Measurements from ENCODE around the gene ZNF287.

ZNF287 gene

DNA sequence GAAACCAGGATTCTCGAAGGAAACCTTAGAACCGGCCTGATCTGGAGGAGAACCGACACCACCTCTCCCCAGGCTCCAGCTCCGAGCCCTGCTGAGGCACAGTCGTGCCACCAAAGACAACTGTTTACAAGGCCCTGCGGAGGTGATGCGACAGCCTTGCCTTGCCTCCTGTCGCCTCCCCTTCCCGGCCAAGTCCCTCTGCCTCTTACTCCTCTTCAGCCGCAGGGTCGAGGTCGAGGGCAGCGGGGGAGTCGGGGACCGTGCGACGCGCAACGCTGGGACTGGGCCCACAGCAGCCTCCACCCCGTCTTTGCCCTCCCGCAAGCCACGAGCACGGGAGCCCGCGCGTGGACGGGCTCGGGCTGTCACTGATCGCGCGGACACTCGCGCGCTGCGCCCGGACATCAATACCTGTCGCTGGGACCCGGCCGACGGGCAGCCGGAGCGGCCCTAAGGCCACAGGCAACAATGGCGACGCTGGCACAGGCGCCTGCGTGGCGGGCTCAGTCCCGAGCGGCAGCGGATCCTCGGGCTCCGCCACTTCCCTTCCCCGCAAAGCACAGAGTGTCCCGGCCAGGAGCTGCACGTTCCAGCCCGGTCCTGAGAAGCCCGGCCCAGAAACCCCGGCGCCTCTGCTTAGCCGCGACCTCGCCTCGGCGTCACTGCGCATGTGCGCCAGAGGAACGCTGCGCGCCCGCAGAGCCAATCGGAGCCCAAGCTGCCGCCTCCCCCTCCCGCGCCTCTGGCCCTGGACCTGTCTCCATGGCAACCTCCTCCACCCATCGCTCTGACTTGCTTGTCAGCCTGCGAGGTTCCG, at the start of gene ZNF287:
ZNF287 (minus strand) TSS at position 664 of the 817 bp plus-strand sequence. CDS start 1,473 bp downstream, outside the sequence.
- no peak within 1 kb of the TSS for H3K27ac ChIP-seq (ENCODE audit: low read length)

DNA sequence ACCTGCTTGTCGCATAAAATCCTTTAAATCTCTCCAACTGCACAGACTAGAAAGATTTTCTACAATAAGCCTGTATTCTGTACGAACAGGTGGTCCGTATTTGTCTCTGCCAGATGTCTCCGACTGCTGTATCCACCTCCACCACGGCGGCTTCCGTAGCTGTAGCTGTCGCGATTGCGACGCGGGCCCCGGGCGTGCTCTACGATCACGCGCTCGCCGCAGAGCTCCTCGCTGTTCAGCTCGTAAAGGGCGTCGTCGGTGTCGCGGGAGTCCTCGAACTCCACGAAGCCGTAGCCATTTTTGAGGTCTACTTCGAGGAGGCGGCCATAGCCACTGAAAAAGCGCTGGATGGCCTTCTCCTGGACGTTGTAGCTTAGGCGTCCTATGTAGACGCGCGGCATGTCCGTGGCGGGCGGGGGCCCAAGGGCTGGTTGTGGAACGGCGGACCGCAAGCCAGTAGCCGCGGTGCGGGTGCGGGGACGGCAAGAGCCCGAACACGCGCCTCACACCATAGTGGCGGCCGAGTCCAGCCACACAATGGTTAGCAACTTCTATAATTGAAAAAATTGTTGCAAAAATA, 48.6 kb upstream of the ZNF287 start:
- Histone ChIP-seq H3K27me3 (ENCODE audit: control insufficient read depth, insufficient read depth, low read length) (no peaks in the 10 kb centered on the region), H3K9me3 (ENCODE audit: control insufficient read depth, insufficient read depth, low read length) (no peaks in the 10 kb centered on the region; the same call in 1 of the 2 replicates), H3K4me1 (ENCODE audit: control insufficient read depth, insufficient read depth, low read length) (no peaks in the 10 kb centered on the region), H3K4me3 (ENCODE audit: low read length) (no peak overlapping the region), H3K36me3 (ENCODE audit: control insufficient read depth, insufficient read depth, low read length) (no peaks in the 10 kb centered on the region), H3K27ac (ENCODE audit: low read length) (no peak overlapping the region)
- no peak for DNase-seq (ENCODE audit: low read depth, low spot score)
- WGBS (ENCODE audit: insufficient coverage, insufficient read length), result no CpG with 5 or more reads among the region's 53 CpGs

More for the DNA sequence above, at the start of gene ZNF287:
- peak; percentile 77 for DNase-seq (ENCODE audit: low read depth, low spot score)
- 0 out of 2 replicates have a peak, but pooled peaks cover 1% of the 10 kb centered on the region for H3K4me1 ChIP-seq (ENCODE audit: control insufficient read depth, insufficient read depth, low read length)
- H3K36me3 ChIP-seq (ENCODE audit: control insufficient read depth, insufficient read depth, low read length), result no peaks in the 10 kb centered on the region
- peaks cover 4% of the 10 kb centered on the region; the same call in 1 of the 2 replicates for H3K27me3 ChIP-seq (ENCODE audit: control insufficient read depth, insufficient read depth, low read length)
- peak within 1 kb of the TSS; percentile 63 for H3K4me3 ChIP-seq (ENCODE audit: low read length)
- H3K9me3 ChIP-seq (ENCODE audit: control insufficient read depth, insufficient read depth, low read length), result no peaks in the 10 kb centered on the region
- no CpG with 5 or more reads among the region's 77 CpGs for WGBS (ENCODE audit: insufficient coverage, insufficient read length)

DNA sequence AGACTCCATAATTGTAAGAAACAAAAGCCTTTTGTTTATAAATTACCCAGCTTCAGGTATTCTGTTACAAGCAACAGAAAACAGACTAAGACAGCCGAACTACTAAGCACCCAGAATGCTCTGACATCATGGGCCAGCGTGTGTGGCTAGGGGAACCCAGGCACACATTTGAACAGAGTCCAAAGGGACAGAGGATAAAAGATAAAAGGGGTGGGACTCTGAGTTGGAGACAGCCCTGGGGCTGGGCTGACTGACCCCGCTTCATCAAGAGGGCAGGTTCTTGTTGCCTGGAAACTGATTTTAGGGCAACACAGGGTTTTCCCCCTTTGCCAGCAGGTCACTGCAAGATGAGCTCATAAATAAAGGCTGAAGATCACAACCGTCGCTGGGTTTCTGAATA, 30.5 kb upstream of the ZNF287 start:
- no peaks in the 10 kb centered on the region for H3K27me3 ChIP-seq (ENCODE audit: control insufficient read depth, insufficient read depth, low read length)
- H3K4me3 ChIP-seq (ENCODE audit: low read length), result no peak overlapping the region
- WGBS (ENCODE audit: insufficient coverage, insufficient read length), result no CpG with 5 or more reads among the region's 5 CpGs
- no peaks in the 10 kb centered on the region for H3K4me1 ChIP-seq (ENCODE audit: control insufficient read depth, insufficient read depth, low read length)
- H3K36me3 ChIP-seq (ENCODE audit: control insufficient read depth, insufficient read depth, low read length), result no peaks in the 10 kb centered on the region
- no peaks in the 10 kb centered on the region for H3K9me3 ChIP-seq (ENCODE audit: control insufficient read depth, insufficient read depth, low read length)
- no peak for DNase-seq (ENCODE audit: low read depth, low spot score)
- no peak overlapping the region for H3K27ac ChIP-seq (ENCODE audit: low read length)

- Histone ChIP-seq H3K36me3 (ENCODE audit: control insufficient read depth, insufficient read depth, low read length) (no peaks in the 10 kb centered on the region), H3K4me1 (ENCODE audit: control insufficient read depth, insufficient read depth, low read length) (no peaks in the 10 kb centered on the region), H3K27ac (ENCODE audit: low read length) (no peak overlapping the region), H3K4me3 (ENCODE audit: low read length) (no peak overlapping the region), H3K27me3 (ENCODE audit: control insufficient read depth, insufficient read depth, low read length) (no peaks in the 10 kb centered on the region), H3K9me3 (ENCODE audit: control insufficient read depth, insufficient read depth, low read length) (no peaks in the 10 kb centered on the region)
- no peak for DNase-seq (ENCODE audit: low read depth, low spot score)
- WGBS (ENCODE audit: insufficient coverage, insufficient read length), result no CpG with 5 or more reads among the region's 2 CpGs
These were observed 24.5 kb upstream of the ZNF287 start for GRCh38 chr17:16593356-16594102.

- H3K36me3 ChIP-seq (ENCODE audit: control insufficient read depth, insufficient read depth, low read length), result no peaks in the 10 kb centered on the region
- peak; percentile 89 for DNase-seq (ENCODE audit: low read depth, low spot score)
- H3K4me3 ChIP-seq (ENCODE audit: low read length), result peak overlapping the region; percentile 41; the same call in 1 of the 2 replicates
- no CpG with 5 or more reads among the region's 53 CpGs for WGBS (ENCODE audit: insufficient coverage, insufficient read length)
- no peaks in the 10 kb centered on the region for H3K4me1 ChIP-seq (ENCODE audit: control insufficient read depth, insufficient read depth, low read length)
- no peaks in the 10 kb centered on the region for H3K9me3 ChIP-seq (ENCODE audit: control insufficient read depth, insufficient read depth, low read length)
- H3K27ac ChIP-seq (ENCODE audit: low read length), result no peak overlapping the region
- no peaks in the 10 kb centered on the region for H3K27me3 ChIP-seq (ENCODE audit: control insufficient read depth, insufficient read depth, low read length)
These were observed 20.3 kb upstream of the ZNF287 start for GRCh38 chr17:16589097-16589969.

DNA sequence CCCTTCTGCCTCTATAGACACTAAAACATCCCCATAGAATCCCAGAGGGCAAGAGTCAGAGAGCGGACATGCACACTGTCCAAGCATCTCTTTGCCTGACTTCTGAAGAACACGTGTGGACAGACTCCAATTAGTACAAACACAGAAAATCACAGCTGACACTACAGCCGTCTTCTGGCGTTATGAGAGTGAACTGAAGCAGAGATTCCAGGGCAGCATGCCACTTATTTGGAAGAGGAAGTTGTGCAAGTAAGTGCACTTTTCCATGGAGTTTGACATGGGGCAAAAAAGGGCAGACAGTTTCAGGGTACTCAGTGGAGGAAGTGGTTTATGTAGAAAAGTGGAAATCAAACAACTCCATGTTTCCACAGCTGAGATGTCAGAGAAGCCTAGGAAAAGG, 16.8 kb upstream of the ZNF287 start:
- no peak for DNase-seq (ENCODE audit: low read depth, low spot score)
- WGBS (ENCODE audit: insufficient coverage, insufficient read length), result no CpG with 5 or more reads among the region's 4 CpGs

DNA sequence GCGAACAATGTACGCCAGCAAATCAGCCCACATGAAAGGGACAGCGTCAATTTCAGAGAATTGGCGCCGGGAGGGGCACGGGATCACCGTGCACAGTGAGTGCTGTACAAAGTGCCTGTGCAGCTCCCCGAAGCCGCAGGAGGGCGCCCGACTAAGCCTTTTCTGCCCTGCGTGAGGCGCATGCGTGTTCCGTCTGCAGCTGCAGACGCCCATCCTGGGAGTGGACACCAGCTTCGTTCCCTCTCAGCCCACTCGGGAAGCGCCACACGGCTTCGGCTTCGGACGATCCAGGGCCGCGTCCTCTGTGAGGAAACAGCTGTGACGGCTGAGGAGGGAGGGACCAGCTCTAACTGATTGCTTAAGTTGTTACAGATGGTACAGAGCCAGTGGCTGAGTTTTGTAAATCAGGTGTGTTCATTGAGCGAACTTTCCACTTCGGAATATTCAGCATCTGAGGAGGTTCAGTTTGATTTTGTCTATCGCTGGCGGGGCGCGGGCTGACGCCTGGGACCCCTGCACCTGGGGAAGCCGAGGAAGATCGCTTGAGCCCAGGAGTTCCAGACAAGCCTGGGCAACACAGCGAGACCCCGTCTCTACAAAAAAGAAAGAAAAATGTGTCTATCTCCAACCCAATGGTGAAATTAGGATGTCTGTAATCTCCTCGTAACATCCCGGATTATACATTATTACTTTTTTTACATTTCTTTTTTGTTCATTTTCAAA, 15.4 kb upstream of the ZNF287 start:
- Histone ChIP-seq H3K27ac (ENCODE audit: low read length) (no peak overlapping the region), H3K4me3 (ENCODE audit: low read length) (peak overlapping the region; percentile 25; the same call in 1 of the 2 replicates), H3K36me3 (ENCODE audit: control insufficient read depth, insufficient read depth, low read length) (no peaks in the 10 kb centered on the region), H3K27me3 (ENCODE audit: control insufficient read depth, insufficient read depth, low read length) (no peaks in the 10 kb centered on the region), H3K9me3 (ENCODE audit: control insufficient read depth, insufficient read depth, low read length) (no peaks in the 10 kb centered on the region), H3K4me1 (ENCODE audit: control insufficient read depth, insufficient read depth, low read length) (no peaks in the 10 kb centered on the region)
- no CpG with 5 or more reads among the region's 39 CpGs for WGBS (ENCODE audit: insufficient coverage, insufficient read length)
- peak; percentile 57 for DNase-seq (ENCODE audit: low read depth, low spot score)

More for the DNA sequence above, 16.8 kb upstream of the ZNF287 start:
- no peaks in the 10 kb centered on the region for H3K9me3 ChIP-seq (ENCODE audit: control insufficient read depth, insufficient read depth, low read length)
- no peaks in the 10 kb centered on the region for H3K27me3 ChIP-seq (ENCODE audit: control insufficient read depth, insufficient read depth, low read length)
- no peaks in the 10 kb centered on the region for H3K36me3 ChIP-seq (ENCODE audit: control insufficient read depth, insufficient read depth, low read length)
- H3K27ac ChIP-seq (ENCODE audit: low read length), result no peak overlapping the region
- no peaks in the 10 kb centered on the region for H3K4me1 ChIP-seq (ENCODE audit: control insufficient read depth, insufficient read depth, low read length)
- no peak overlapping the region for H3K4me3 ChIP-seq (ENCODE audit: low read length)

- DNase-seq (ENCODE audit: low read depth, low spot score), result no peak
- no peak overlapping the region for H3K4me3 ChIP-seq (ENCODE audit: low read length)
- no peaks in the 10 kb centered on the region for H3K4me1 ChIP-seq (ENCODE audit: control insufficient read depth, insufficient read depth, low read length)
- H3K27ac ChIP-seq (ENCODE audit: low read length), result no peak overlapping the region
- no peaks in the 10 kb centered on the region for H3K36me3 ChIP-seq (ENCODE audit: control insufficient read depth, insufficient read depth, low read length)
- H3K27me3 ChIP-seq (ENCODE audit: control insufficient read depth, insufficient read depth, low read length), result no peaks in the 10 kb centered on the region
- H3K9me3 ChIP-seq (ENCODE audit: control insufficient read depth, insufficient read depth, low read length), result no peaks in the 10 kb centered on the region
- WGBS (ENCODE audit: insufficient coverage, insufficient read length), result no CpG with 5 or more reads among the region's 7 CpGs
These were observed 14.8 kb upstream of the ZNF287 start for GRCh38 chr17:16583781-16584180.

DNA sequence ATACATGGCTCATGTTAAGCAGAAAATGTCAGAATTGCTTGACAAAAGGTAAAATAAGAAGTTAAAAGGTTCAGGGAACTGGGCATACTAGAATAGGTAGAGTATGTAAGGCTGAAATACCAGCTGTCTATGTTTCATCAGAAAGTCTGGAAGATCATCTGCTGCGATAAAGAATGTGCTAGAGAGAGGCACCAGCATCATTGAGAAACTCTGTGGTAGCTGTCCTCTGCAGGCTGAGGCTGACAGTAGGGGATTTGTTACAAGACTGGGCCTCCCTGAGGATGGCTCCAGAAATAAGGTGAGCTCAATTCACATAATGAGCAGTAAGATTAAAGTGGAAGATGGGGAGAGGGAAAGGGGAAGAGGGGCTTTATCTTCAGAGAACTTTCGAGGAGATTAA, 4.5 kb upstream of the ZNF287 start:
- Histone ChIP-seq H3K4me1 (ENCODE audit: control insufficient read depth, insufficient read depth, low read length) (0 out of 2 replicates have a peak, but pooled peaks cover under 1% of the 10 kb centered on the region), H3K9me3 (ENCODE audit: control insufficient read depth, insufficient read depth, low read length) (no peaks in the 10 kb centered on the region), H3K4me3 (ENCODE audit: low read length) (no peak overlapping the region), H3K36me3 (ENCODE audit: control insufficient read depth, insufficient read depth, low read length) (no peaks in the 10 kb centered on the region), H3K27ac (ENCODE audit: low read length) (no peak overlapping the region), H3K27me3 (ENCODE audit: control insufficient read depth, insufficient read depth, low read length) (peaks cover under 1% of the 10 kb centered on the region; the same call in 1 of the 2 replicates)
- WGBS (ENCODE audit: insufficient coverage, insufficient read length), result no CpG with 5 or more reads among the region's 2 CpGs
- DNase-seq (ENCODE audit: low read depth, low spot score), result no peak

All from iPS DF 6.9 (cell line).